ENCODE results near the gene BTBD9. TPM values are rescaled to one million over a fixed set of nuclear protein-coding genes. Genes with fewer than 3 reads are reported as not detected.

The BTBD9 gene
- total RNA-seq, 1 donor from 2014 or later: 14.8 TPM

DNA sequence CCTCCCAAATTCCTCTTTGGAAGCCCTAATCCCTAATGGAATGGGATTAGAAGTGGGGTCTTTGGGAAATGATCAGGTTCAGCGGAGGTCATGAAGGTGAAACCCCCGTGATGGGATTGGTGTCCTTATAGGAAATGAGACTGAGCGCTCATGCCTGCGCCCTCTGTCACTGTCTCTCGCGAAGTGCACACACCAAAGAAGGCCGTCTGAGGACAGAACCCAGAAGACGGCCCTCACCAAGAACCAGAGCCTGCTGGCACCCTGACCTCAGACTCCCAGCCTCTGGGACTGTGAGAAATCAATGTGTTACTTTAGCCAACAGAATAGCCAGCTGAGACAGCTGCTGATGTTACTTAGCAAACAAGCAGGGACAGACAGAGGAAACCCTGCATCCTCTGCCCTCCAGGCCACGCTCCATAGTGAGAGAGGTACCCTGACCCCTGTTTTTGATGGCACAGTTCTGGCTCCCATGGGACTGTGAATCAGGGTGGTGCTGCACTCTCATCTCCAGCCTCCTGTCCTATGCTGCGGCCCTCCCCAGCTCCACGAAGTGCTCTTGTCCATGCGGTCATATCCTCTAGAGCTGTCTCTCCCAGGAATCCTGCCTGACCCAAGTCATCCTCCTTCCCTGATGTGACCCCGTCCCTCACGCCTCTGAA is 450.9 kb downstream of the BTBD9 start:
- no peaks in the 10 kb centered on the region for H3K27me3 Mint-ChIP-seq (ENCODE audit: low read depth)
- no peak for DNase-seq (ENCODE audit: low spot score)
- H3K4me1 Mint-ChIP-seq (ENCODE audit: low read depth): no peaks in the 10 kb centered on the region
- no peak overlapping the region for H3K4me3 Mint-ChIP-seq (ENCODE audit: unreplicated experiment)
- H3K27ac Mint-ChIP-seq (ENCODE audit: unreplicated experiment): no peak overlapping the region
- TF ChIP-seq, protein P1, sequence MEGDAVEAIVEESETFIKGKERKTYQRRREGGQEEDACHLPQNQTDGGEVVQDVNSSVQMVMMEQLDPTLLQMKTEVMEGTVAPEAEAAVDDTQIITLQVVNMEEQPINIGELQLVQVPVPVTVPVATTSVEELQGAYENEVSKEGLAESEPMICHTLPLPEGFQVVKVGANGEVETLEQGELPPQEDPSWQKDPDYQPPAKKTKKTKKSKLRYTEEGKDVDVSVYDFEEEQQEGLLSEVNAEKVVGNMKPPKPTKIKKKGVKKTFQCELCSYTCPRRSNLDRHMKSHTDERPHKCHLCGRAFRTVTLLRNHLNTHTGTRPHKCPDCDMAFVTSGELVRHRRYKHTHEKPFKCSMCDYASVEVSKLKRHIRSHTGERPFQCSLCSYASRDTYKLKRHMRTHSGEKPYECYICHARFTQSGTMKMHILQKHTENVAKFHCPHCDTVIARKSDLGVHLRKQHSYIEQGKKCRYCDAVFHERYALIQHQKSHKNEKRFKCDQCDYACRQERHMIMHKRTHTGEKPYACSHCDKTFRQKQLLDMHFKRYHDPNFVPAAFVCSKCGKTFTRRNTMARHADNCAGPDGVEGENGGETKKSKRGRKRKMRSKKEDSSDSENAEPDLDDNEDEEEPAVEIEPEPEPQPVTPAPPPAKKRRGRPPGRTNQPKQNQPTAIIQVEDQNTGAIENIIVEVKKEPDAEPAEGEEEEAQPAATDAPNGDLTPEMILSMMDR (IDR thresholded peaks at IDR 0.05): no peak
- H3K36me3 Mint-ChIP-seq (ENCODE audit: low read depth): peaks cover 11% of the 10 kb centered on the region
- H3K9me3 Mint-ChIP-seq (ENCODE audit: low read depth): no peaks in the 10 kb centered on the region

DNA sequence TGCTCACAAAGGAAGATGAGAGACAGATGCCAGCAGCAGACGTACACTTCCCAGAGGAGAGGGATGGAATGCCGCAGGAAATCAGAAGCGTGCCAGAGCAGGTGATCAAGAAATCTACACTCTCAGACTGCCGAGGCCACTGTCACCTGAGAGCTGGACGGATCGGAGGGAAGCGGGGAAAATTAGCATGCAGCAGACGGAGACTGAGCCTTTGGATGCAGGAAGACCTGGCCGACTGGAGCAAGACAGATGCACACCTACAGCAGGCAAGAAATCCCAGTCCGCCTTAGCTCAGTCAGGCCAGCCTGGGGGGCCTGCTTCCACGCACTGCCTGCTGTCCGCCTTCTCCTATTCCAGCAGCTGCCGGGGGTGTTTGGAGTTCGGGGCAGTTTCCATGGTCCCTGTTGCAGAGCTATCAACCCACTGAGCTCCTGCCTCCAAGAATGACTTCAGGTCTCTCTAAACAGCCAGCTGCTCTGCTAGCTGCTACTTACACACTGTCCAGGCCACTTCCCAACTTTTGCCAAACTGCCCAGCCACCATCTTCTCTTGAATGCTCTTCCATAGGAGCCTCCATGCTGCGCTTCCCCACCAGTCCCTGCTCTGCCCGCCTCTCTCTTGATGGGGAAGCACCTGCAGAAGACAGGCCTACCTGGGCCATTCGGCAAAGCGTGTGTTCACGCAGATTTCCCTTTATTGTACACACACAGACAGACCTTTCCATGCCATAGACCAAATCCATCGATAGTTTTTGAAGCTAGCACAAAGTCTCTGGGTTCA is 451.7 kb downstream of the BTBD9 start:
- Mint-ChIP-seq H3K4me1 (ENCODE audit: low read depth) (no peaks in the 10 kb centered on the region), H3K27ac (ENCODE audit: unreplicated experiment) (no peak overlapping the region), H3K27me3 (ENCODE audit: low read depth) (no peaks in the 10 kb centered on the region), H3K4me3 (ENCODE audit: unreplicated experiment) (no peak overlapping the region), H3K36me3 (ENCODE audit: low read depth) (peaks cover 14% of the 10 kb centered on the region), H3K9me3 (ENCODE audit: low read depth) (no peaks in the 10 kb centered on the region)
- TF ChIP-seq, protein P1 (IDR thresholded peaks at IDR 0.05): no peak
- no peak for DNase-seq (ENCODE audit: low spot score)

DNA sequence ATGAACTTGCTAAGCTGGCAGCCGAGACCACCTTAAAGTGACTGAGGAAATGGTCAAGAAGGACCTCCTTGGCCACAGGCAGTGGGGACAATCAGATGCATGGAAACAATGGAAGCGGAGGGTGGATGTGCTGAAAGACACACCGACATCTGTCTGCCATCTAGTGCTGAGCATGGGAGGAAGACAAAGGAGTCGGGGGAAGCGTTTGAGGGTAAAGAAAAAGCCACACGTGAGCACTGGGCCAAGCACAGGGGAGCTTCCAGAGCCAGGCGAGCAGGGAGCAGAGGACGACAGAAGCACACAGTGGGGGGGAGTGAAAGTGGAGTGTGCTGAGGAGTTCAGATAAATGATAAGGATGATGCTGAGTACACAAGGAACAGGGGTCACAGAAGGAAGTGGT is 452.4 kb downstream of the BTBD9 start:
- DNase-seq (ENCODE audit: low spot score): no peak
- H3K9me3 Mint-ChIP-seq (ENCODE audit: low read depth): no peaks in the 10 kb centered on the region
- peaks cover 14% of the 10 kb centered on the region for H3K36me3 Mint-ChIP-seq (ENCODE audit: low read depth)
- no peak overlapping the region for H3K4me3 Mint-ChIP-seq (ENCODE audit: unreplicated experiment)
- no peak overlapping the region for H3K27ac Mint-ChIP-seq (ENCODE audit: unreplicated experiment)
- H3K27me3 Mint-ChIP-seq (ENCODE audit: low read depth): no peaks in the 10 kb centered on the region
- H3K4me1 Mint-ChIP-seq (ENCODE audit: low read depth): no peaks in the 10 kb centered on the region
- TF ChIP-seq, protein P1 (IDR thresholded peaks at IDR 0.05): no peak

DNA sequence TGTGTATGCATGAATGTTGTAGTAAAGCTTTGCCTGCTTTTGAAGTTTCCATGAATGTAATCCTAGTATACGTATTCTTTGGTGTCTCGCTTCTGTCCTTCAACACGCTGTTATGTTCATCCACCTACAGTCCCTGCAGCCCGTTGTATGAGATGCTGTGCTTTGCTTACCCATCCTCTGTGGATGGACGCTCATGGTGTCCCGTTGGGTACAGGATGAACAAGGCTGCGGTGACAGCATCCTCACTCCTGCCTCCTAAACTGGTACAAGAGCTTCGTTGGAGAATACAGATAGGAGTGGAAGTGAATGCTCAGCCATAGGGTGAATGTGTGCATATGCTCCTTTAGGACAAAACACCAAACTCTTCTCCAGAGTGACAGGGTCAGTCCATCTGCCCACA is 454.0 kb downstream of the BTBD9 start:
- TF ChIP-seq, protein P1 (IDR thresholded peaks at IDR 0.05): no peak
- H3K36me3 Mint-ChIP-seq (ENCODE audit: low read depth): peaks cover 12% of the 10 kb centered on the region
- no peaks in the 10 kb centered on the region for H3K27me3 Mint-ChIP-seq (ENCODE audit: low read depth)
- no peak overlapping the region for H3K4me3 Mint-ChIP-seq (ENCODE audit: unreplicated experiment)
- no peaks in the 10 kb centered on the region for H3K4me1 Mint-ChIP-seq (ENCODE audit: low read depth)
- DNase-seq (ENCODE audit: low spot score): no peak
- H3K9me3 Mint-ChIP-seq (ENCODE audit: low read depth): no peaks in the 10 kb centered on the region
- no peak overlapping the region for H3K27ac Mint-ChIP-seq (ENCODE audit: unreplicated experiment)

DNA sequence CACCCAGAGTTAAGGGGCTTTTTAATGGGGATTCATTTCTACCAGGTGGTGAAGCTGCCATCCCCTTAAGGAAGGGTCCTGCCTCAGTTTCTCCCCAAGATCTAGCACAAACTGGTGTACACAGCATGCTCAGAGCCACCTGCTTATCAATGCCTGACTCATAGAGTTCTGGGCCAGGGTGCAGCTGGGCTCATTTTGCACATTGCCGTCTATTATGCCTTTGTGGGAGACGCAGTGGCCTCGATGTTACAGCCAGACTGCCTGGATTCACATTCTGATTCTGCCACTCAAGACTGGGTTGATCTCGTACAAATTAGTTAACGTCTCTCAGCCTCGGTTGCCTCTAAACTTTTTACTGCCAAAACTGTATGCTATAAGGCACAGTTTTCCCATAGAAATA is 454.5 kb downstream of the BTBD9 start:
- Mint-ChIP-seq H3K36me3 (ENCODE audit: low read depth) (peaks cover 11% of the 10 kb centered on the region), H3K27me3 (ENCODE audit: low read depth) (no peaks in the 10 kb centered on the region), H3K4me3 (ENCODE audit: unreplicated experiment) (no peak overlapping the region), H3K27ac (ENCODE audit: unreplicated experiment) (no peak overlapping the region), H3K9me3 (ENCODE audit: low read depth) (no peaks in the 10 kb centered on the region), H3K4me1 (ENCODE audit: low read depth) (no peaks in the 10 kb centered on the region)
- TF ChIP-seq, protein P1 (IDR thresholded peaks at IDR 0.05): no peak
- no peak for DNase-seq (ENCODE audit: low spot score)

Measured in chondrocyte (in vitro differentiated cells).